ENCODE results near the gene TREML1.
"Not testable (repeated sequence)": the region's sequence is repeated elsewhere in the genome, so short reads cannot be mapped to it uniquely, and the experiment has no call there.

Gene TREML1

GRCh38 chr6:41122918-41123317, 31.2 kb downstream of the TREML1 start:
- no peak for TF ChIP-seq CTCF (conservative IDR thresholded peaks at IDR 0.05; ENCODE audit: low read length)
- no peak for DNase-seq (ENCODE audit: low read depth)
- no peak overlapping the region for H3K4me3 ChIP-seq (ENCODE audit: low read length)

GRCh38 chr6:41122373-41122772, 31.8 kb downstream of the TREML1 start:
- no peak overlapping the region for H3K4me3 ChIP-seq (ENCODE audit: low read length)
- no peak for DNase-seq (ENCODE audit: low read depth)
- no peak for TF ChIP-seq CTCF (conservative IDR thresholded peaks at IDR 0.05; ENCODE audit: low read length)

GRCh38 chr6:41120058-41120457, 34.1 kb downstream of the TREML1 start:
- no peak for DNase-seq (ENCODE audit: low read depth)
- no peak for TF ChIP-seq CTCF (conservative IDR thresholded peaks at IDR 0.05; ENCODE audit: low read length)
- no peak overlapping the region for H3K4me3 ChIP-seq (ENCODE audit: low read length)

GRCh38 chr6:41119508-41119907, 34.6 kb downstream of the TREML1 start:
- no peak for TF ChIP-seq CTCF (conservative IDR thresholded peaks at IDR 0.05; ENCODE audit: low read length)

GRCh38 chr6:41115027-41115426, 39.1 kb downstream of the TREML1 start:
- not testable (repeated sequence) for DNase-seq (ENCODE audit: low read depth); H3K4me3 ChIP-seq (ENCODE audit: low read length)

More at GRCh38 chr6:41119508-41119907, 34.6 kb downstream of the TREML1 start:
- DNase-seq (ENCODE audit: low read depth), result no peak
- H3K4me3 ChIP-seq (ENCODE audit: low read length), result no peak overlapping the region

- no peak overlapping the region for H3K4me3 ChIP-seq (ENCODE audit: low read length)
- DNase-seq (ENCODE audit: low read depth), result no peak
- TF ChIP-seq CTCF (conservative IDR thresholded peaks at IDR 0.05; ENCODE audit: low read length), result no peak
Measured at GRCh38 chr6:41111017-41111416, 43.1 kb downstream of the TREML1 start.

GRCh38 chr6:41103847-41104246, 50.3 kb downstream of the TREML1 start:
- no peak overlapping the region for H3K4me3 ChIP-seq (ENCODE audit: low read length)
- TF ChIP-seq CTCF (conservative IDR thresholded peaks at IDR 0.05; ENCODE audit: low read length), result no peak
- DNase-seq (ENCODE audit: low read depth), result no peak

- no peak overlapping the region for H3K4me3 ChIP-seq (ENCODE audit: low read length)
- no peak for TF ChIP-seq CTCF (conservative IDR thresholded peaks at IDR 0.05; ENCODE audit: low read length)
- no peak for DNase-seq (ENCODE audit: low read depth)
Measured at GRCh38 chr6:41100871-41101287, 53.3 kb downstream of the TREML1 start.

All from AG10803 (cell line).